Ecto neural progenitor cell (in vitro differentiated cells): ENCODE results near the gene ATP6V0A4.
"Not testable (repeated sequence)": the region's sequence is repeated elsewhere in the genome, so short reads cannot be mapped to it uniquely, and the experiment has no call there.

ENCODE experiments used
- DNase-seq: peaks from one replicate; pipeline ENCODE4 v3.0.0-alpha.2; 2018; ENCODE audit warnings: low spot score

The ATP6V0A4 gene

GRCh38 chr7:138802706-138803105, 4.7 kb upstream of the ATP6V0A4 start:
- no peak for DNase-seq

DNA sequence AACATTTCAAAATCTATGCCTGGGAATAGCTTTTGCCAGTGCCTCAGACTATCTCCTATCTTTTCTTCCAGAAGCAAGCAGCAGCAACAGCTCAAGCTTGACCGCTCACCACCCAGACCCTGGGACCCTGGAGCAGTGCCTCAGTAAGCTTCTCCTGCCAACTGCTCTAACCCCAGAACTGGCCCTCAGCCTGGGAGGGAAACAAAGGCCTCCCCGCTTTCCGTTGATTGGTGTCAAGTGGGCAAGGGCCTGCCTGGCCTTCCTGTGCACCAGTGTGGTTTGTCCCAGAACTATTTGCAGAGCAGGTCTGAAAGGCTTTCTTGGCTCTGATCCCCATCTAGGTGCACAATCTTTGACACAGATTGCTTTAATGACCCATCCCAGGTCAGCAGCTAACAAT, 3.3 kb upstream of the ATP6V0A4 start:
- DNase-seq: no peak

DNA sequence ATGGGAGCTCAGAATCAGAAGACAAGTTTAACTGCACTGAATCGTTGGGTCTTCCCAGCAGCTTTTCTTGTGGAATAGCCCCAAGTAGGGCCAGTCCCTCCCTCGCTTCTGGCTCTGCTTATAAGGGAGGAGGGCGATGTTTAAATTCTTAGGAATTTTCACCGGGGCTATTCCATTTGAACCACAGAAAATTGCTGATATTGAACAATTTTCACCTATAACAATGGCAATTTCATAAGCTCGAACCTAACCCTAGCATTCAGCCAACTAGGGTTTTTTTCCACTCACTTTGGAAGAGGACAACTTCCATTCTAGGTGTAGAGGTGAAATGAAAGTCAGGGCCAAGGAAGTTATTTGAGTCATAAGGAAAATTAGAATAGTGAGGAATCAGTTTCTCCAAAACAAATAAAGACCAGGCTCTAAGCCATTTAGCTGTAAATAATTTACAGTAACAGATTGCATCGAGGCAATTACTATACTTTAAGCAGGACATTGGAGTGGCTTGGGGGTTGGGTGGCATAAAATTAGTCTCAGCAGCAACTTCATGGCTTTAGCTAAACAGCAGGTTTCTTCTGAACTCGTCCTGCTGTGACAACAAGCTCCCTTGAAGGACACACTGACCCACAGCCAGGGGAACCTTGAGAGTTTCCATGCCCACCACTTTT, 1.5 kb upstream of the ATP6V0A4 start:
- no peak for DNase-seq

- no peak for DNase-seq
These were observed 840 bp upstream of the ATP6V0A4 start for GRCh38 chr7:138798836-138799235.

GRCh38 chr7:138797046-138797445, 950 bp downstream of the ATP6V0A4 start:
- not testable (repeated sequence) for DNase-seq

DNA sequence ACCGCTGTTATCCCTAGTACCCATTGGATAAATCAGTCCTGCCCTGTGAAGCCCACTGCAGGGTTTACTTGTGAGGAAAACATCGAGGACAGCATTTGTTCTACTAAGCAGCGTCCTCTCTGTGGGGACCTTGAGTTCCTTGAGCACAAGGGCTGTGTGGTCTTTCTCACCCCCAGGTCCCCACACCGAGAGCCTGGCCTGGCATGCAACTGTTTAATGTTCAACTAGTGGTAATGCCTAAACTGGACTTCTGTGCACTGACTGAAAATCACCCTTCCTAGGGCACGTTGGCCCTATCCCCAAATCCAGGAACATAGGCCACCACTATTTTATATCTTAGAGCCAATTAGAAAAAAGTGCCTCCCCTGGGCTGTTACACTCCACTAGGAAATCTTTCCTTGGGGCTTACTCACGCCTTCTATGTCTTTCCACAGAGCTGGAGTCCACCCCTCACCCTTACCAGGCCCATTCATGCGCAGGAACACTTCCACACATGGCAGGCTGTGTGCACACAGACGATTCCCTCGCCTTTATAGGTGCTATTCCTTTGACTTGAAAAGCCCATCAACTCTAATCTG, 1.9 kb downstream of the ATP6V0A4 start:
- DNase-seq: no peak

- DNase-seq: no peak
These were observed 12.2 kb downstream of the ATP6V0A4 start for GRCh38 chr7:138785587-138786437.

DNA sequence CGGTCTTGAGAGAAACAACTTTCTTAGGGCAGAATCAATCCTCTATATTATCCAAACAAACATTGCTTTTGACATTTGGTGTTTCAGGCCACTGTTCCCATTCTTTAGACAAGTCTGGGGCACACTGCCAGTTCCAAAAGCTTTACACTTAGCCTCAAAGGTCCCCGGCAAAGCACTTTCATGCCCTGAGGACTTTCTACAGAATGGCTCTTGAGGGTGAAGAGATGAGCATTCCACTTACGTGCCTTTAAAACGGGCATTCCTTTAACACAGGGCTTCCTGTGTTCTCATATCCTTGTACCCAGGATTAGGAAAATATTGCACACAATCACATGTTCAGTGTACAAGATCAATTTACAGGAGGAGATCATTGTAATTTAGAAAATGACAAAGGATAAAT, 13.3 kb downstream of the ATP6V0A4 start:
- no peak for DNase-seq

- DNase-seq: no peak
These were observed 17.0 kb downstream of the ATP6V0A4 start for GRCh38 chr7:138781004-138781403.

DNA sequence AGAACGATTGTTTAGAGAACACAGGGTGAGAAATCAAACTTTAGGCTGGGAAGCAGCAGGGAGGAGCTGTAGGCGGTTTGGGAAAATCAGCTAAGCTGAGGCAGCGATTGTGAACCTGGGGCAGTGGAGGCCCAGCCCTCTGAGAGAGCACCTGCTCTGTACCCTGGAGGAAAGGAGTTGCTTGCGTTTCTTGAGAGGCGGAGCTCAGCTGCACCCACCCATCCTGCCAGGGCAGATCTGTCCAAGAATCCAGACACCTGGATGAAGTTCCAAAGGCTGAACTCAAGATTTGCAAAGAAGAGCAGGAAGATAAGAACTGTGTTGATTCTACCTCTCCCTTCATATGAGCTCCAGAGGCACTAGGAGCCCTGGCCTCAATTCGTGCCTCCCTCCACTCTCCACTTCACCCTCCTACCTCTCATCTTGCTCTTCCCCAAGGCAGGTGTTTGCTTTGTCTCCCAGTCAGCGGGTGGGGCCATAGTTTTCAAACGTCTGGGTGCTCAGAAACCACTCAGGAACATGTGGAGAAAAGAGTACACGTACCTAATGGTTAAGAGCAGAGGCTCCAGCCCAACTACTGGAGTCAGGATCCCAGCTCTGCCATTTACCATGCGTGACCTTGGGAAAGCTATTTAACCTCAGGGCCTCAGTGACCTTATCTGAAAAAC, 21.7 kb downstream of the ATP6V0A4 start:
- DNase-seq: no peak

DNA sequence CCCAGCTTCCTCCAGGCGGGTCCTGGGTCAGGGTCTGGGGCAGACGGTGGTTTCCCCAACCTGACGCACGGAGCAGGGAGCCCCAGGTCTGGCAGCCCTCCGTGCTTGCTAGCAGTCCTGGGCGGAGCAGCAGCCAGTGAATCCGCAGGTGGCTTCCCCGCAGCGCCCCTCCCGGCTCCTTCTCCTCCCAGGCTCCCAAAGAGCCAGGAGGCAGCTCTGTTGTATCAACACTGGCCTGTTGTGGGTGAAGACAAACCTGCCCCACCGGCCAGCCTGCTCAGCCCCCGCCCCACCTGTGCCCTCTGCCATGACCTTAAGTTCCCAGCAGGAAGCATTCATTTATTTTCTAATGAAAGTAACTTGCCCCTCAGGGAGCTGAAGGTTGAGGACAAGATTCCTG, 24.2 kb downstream of the ATP6V0A4 start:
- DNase-seq: peak; percentile 53

- DNase-seq: no peak
These were observed 24.8 kb downstream of the ATP6V0A4 start for GRCh38 chr7:138773176-138773575.

DNA sequence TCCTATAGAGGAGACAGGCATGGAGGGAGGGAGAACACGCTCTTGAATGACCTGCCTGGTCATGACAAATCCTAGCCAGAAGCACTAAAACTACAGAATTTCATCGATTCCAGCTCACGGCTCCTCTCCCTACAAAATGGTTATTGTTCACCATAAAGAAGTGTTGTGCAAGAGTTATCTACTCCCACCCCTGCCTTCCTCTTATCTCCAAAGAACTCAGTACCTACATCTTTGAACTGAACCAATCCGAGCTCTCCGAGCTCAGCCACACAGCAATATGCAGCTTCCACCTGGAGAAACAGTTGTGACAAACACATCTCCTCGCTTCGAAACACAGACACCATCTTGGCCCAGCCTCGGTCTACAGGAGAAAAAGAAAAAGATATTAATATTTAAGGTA, 27.1 kb downstream of the ATP6V0A4 start:
- no peak for DNase-seq

- DNase-seq: no peak
These were observed 29.8 kb downstream of the ATP6V0A4 start for GRCh38 chr7:138768241-138768640.

DNA sequence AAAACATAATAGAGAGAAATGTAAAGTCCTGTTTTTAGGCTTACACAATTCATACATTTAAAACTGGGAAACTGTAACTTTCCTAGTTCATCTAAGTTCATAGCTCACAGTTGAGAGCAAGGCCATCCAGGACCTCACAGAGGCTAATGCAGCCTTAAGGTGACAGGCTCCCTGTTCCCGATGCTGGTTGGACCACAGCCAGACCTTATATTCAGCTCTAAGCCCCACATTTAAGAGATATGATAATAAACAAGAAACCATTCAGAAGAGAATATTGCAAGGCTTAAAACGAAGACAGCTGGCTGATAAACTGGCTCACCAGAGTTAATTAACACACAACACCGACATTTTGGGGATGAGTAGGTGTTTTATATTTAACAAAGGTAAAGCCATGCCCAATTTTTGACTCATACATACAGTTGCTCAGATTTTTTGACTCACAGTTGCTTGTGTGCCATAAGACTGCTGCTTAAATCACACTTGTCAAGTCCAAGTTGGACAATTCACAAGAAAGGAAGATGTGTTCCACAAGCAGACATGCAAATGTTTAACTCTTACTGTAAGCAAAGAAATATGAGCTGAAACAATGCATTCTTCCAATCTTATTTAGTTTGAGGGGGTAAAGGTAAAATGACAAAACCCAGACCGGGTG, 41.3 kb downstream of the ATP6V0A4 start:
- no peak for DNase-seq

GRCh38 chr7:138755842-138756590, 42.0 kb downstream of the ATP6V0A4 start:
- DNase-seq: no peak

- no peak for DNase-seq
These were observed 42.7 kb downstream of the ATP6V0A4 start for GRCh38 chr7:138755331-138755747.

DNA sequence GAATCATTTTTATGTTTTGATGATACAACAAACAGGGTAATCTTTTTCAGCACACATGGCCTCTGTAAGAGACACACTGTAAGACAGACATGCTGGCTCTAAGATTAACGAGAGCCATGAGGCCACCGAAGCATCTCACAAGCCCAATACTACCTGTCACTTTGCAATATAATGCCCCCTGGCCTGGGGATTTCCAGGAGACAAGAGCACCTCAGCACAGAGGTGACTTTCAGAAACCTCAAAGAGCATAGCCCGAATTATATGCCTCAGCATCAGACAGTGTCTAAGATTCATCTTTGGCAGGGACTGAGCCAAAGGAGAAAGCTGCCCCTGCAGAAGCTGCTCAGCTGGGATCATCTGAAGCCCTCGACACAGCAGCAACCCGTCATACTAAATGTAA, 44.4 kb downstream of the ATP6V0A4 start:
- no peak for DNase-seq

- no peak for DNase-seq
These were observed 44.9 kb downstream of the ATP6V0A4 start for GRCh38 chr7:138753150-138753518.

DNA sequence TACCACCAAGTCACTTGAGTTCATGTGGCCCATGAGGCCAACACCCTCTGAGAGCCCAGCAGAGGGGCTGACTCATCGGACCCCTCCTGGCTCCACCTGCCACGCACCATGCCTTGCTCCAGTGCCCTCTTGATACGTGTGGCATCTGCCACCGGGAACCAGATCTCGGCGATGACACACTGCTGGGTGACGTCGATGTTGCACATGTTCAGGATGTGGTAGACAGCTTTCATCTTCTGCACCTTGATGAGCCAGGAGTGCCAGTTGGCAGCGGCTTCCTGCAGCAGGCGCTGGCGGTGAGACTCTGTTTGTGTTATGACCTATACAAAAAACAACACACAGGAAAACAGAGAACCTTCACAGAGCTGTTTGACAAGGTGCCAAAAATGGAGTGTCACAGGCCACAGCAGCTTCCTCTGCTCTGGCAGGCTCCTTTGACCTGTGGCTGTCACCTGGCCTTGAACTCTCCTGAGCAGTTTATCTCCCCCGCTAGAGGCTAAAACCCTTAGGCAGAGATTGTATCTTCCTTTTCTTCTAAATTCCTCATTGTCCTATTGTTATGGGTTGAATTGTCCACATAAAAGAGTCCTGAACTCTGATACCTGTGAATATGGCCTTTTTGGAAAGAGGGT, 45.4 kb downstream of the ATP6V0A4 start:
- DNase-seq: no peak

DNA sequence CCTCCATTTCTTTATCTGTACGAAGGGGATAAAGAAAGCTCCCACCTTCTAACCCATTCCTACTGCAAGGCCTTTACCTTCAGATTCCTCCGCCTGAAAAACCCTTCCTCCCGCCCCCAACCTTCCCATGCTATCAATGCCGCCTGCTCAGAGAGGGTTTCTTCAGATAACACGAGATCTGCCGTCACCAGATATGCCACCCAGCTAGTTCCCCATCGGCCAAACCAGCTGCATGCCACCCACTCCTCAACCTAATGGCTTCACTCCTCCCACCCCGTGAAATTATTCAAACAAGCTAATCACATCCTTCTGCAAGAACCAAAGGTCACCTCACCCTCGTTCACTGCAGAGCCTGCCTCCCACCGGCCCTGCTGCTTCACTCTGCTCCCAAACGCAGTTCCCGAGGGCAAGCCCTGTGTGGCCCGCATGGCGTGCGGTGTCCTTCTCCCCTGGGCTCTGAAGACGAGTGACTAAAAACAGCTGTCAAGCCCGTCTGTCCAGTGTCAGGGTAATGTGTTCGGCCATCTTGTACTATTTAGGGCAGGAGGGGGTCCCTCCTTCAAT, 47.0 kb downstream of the ATP6V0A4 start:
- peak; percentile 58 for DNase-seq
